SK-N-MC (cell line): Measurements from ENCODE around the gene EIF2S3.

Source experiments
- EZH2 ChIP-seq: fragments of 200-600 bp; sonication (generic); IDR thresholded peaks from one replicate; pipeline ENCODE4 v1.6.1; 2017; ENCODE audit warnings: antibody characterized with exemption
- FOXP2 ChIP-seq: optimal IDR thresholded peaks from 2 replicates; pipeline ENCODE3; 2011; ENCODE audit warnings: mild to moderate bottlenecking, moderate library complexity; ENCODE audit not compliant: insufficient read depth; ENCODE audit errors: extremely low read length, control extremely low read depth
- POLR2AphosphoS5 ChIP-seq: IDR thresholded peaks from 2 replicates; pipeline ENCODE4 v1.6.1; 2012; ENCODE audit warnings: mild to moderate bottlenecking, low read depth, low read length, borderline replicate concordance

DNA sequence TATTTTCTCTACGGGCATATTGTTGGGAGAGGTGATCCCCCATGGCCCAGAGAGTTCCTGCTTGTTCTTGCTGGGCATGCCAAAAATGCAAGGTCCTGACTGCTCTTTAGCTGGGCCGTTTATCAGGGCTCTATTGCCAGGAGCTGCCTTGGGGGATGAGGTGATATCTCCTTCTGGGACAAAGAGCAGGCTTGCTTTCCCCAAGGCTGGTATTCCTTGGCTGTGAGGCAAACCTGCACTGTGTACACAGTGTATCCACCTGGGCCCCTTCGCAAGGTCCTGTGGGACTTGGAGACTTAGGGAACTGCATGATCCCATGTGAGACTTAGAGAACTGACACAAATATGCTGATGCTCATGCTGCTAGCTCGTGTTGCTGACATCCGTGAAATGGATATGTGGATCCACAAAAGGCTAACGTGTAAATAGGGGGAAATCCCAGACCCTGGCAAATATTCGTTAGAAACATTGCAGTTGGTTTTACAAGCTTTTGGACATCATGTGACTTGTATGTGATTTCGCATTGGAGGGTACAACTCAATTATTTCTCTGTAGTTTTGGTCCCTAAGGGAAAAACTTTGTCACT, 70.4 kb downstream of the EIF2S3 start:
- no peak for TF ChIP-seq POLR2AphosphoS5
- no peak for TF ChIP-seq EZH2
- TF ChIP-seq FOXP2 = no peak
